ENCODE data around the gene MRPS34.

DNA sequence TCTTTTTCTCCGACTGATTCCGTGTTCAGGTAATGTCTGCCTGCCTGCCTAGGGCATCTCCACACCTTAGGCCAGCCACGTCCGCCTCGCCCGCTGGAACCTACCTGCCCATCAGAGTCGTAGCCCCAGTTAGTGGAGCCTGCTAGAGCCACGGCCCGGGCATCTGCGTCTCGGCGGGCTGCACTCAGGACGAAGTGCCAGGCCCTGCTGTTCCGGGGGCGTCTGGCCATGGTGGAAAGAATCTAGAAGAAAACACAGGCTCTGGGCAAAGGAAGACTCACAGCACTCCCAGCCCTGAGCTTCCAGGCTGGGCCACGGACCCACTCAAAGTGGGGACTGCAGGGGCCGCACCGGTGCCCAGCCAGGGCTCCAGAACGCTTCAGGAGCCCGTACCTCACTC, 8.3 kb upstream of the MRPS34 start:
- TF ChIP-seq, protein P1, sequence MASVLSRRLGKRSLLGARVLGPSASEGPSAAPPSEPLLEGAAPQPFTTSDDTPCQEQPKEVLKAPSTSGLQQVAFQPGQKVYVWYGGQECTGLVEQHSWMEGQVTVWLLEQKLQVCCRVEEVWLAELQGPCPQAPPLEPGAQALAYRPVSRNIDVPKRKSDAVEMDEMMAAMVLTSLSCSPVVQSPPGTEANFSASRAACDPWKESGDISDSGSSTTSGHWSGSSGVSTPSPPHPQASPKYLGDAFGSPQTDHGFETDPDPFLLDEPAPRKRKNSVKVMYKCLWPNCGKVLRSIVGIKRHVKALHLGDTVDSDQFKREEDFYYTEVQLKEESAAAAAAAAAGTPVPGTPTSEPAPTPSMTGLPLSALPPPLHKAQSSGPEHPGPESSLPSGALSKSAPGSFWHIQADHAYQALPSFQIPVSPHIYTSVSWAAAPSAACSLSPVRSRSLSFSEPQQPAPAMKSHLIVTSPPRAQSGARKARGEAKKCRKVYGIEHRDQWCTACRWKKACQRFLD (CRISPR knock-in tag; IDR thresholded peaks at IDR 0.05) = no peak
- TF ChIP-seq ZNF121 (CRISPR knock-in tag; conservative IDR thresholded peaks at IDR 0.05) = no peak
- TF ChIP-seq, protein P2, sequence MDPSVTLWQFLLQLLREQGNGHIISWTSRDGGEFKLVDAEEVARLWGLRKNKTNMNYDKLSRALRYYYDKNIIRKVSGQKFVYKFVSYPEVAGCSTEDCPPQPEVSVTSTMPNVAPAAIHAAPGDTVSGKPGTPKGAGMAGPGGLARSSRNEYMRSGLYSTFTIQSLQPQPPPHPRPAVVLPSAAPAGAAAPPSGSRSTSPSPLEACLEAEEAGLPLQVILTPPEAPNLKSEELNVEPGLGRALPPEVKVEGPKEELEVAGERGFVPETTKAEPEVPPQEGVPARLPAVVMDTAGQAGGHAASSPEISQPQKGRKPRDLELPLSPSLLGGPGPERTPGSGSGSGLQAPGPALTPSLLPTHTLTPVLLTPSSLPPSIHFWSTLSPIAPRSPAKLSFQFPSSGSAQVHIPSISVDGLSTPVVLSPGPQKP (CRISPR knock-in tag; IDR thresholded peaks at IDR 0.05) = no peak
- TF ChIP-seq, protein P3, sequence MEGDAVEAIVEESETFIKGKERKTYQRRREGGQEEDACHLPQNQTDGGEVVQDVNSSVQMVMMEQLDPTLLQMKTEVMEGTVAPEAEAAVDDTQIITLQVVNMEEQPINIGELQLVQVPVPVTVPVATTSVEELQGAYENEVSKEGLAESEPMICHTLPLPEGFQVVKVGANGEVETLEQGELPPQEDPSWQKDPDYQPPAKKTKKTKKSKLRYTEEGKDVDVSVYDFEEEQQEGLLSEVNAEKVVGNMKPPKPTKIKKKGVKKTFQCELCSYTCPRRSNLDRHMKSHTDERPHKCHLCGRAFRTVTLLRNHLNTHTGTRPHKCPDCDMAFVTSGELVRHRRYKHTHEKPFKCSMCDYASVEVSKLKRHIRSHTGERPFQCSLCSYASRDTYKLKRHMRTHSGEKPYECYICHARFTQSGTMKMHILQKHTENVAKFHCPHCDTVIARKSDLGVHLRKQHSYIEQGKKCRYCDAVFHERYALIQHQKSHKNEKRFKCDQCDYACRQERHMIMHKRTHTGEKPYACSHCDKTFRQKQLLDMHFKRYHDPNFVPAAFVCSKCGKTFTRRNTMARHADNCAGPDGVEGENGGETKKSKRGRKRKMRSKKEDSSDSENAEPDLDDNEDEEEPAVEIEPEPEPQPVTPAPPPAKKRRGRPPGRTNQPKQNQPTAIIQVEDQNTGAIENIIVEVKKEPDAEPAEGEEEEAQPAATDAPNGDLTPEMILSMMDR (IDR thresholded peaks at IDR 0.05 in 2 of 3, conservative IDR thresholded peaks at IDR 0.05 in 1 of 3; ENCODE audit: insufficient read depth in 2 of 3, low read depth in 1 of 3, low read length in 3 of 3) = no peak
